Adrenal gland (tissue), 5 donors: ENCODE data around the gene EGLN3.

Experiments
- CTCF ChIP-seq, 6 experiments: fragments of 450-650 bp in 4 of 6; fragments of 200-600 bp in 2 of 6; sonication (generic) in 1 of 6; IDR thresholded peaks; 1 replicate in 5 of 6; 2 replicates in 1 of 6; pipeline versions ENCODE4 v1.5.1 to v1.8.0; 2016 to 2021; ENCODE audit warnings: antibody characterized with exemption in 6 of 6, mild to moderate bottlenecking in 2 of 6, moderate library complexity in 1 of 6
- POLR2A ChIP-seq, 2 donors: fragments of 450-650 bp; IDR thresholded peaks; one replicate each; pipeline ENCODE4 v1.6.1; 2017; ENCODE audit warnings: antibody characterized with exemption in 2 of 2, mild to moderate bottlenecking in 2 of 2, moderate library complexity in 1 of 2
- donor health status: DM: no; HTN: no; CAD: no.

- no peak for TF ChIP-seq CTCF (IDR thresholded peaks at IDR 0.05)
- no peak for TF ChIP-seq POLR2A (IDR thresholded peaks at IDR 0.05)
Observed at GRCh38 chr14:33968722-33969121, 17.8 kb upstream of the EGLN3 start.
